ENCODE data around the gene DPY19L2.
A peak's percentile ranks its signal among the peaks of the same experiment; 100 is the strongest.
"Not testable (repeated sequence)": the region's sequence is repeated elsewhere in the genome, so short reads cannot be mapped to it uniquely, and the experiment has no call there.

Gene DPY19L2

GRCh38 chr12:63668800-63669365 lies 590 bp upstream of the DPY19L2 start:
- DNase-seq (ENCODE audit: insufficient read length, low spot score); FAIRE-seq: not testable (repeated sequence)

- FAIRE-seq; DNase-seq (ENCODE audit: insufficient read length, low spot score): not testable (repeated sequence)
These were observed 5.3 kb downstream of the DPY19L2 start for GRCh38 chr12:63663005-63663404.

DNA sequence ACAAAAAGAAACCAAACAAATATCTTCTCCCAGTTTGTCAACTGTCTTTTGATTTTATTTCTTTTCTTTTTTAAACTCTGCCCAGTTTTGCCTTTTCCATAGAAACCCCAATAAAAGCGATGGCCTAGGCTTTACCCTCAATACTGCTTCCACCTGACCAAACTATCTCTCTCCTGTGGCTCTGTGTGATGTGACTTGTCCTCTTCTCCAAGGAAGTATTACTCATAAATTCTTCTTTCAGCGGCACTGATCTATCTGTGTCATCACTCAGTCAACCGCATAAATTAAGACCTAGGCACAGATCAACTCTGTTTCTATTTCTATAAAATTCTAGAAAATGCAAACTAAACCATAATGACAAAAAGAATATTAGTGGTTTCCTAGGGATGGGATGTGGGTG lies 9.8 kb downstream of the DPY19L2 start:
- FAIRE-seq: not testable (repeated sequence)

GRCh38 chr12:63656407-63656806 lies 11.9 kb downstream of the DPY19L2 start:
- not testable (repeated sequence) for FAIRE-seq; DNase-seq (ENCODE audit: insufficient read length, low spot score)

More for the DNA sequence above, 9.8 kb downstream of the DPY19L2 start:
- DNase-seq (ENCODE audit: insufficient read length, low spot score): not testable (repeated sequence)

- DNase-seq (ENCODE audit: insufficient read length, low spot score); FAIRE-seq: not testable (repeated sequence)
These were observed 12.6 kb downstream of the DPY19L2 start for GRCh38 chr12:63655543-63656257.

DNA sequence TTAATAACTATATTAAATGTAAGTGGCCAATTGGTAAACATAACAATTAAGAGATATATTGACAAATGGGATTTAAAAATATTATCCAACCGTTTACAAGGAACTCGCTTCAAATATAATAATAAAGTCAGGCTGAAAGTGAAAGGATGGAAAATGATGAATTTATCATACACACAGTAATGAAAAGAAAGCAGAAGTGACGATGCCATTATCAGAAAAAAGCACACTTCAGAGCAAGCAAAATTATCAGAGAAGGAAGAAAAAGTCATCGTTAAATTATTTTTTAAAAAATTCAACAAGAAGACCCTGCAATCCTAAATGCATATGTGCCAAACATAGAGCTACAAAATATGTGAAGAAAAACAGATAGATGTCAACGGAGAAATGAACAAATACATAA lies 13.8 kb downstream of the DPY19L2 start:
- not testable (repeated sequence) for FAIRE-seq

GRCh38 chr12:63649517-63649916 lies 18.8 kb downstream of the DPY19L2 start:
- not testable (repeated sequence) for FAIRE-seq; DNase-seq (ENCODE audit: insufficient read length, low spot score)

More for the DNA sequence above, 13.8 kb downstream of the DPY19L2 start:
- DNase-seq (ENCODE audit: insufficient read length, low spot score): not testable (repeated sequence)

GRCh38 chr12:63643381-63644140 lies 24.7 kb downstream of the DPY19L2 start:
- not testable (repeated sequence) for FAIRE-seq
- DNase-seq (ENCODE audit: insufficient read length, low spot score): peak; percentile 5

DNA sequence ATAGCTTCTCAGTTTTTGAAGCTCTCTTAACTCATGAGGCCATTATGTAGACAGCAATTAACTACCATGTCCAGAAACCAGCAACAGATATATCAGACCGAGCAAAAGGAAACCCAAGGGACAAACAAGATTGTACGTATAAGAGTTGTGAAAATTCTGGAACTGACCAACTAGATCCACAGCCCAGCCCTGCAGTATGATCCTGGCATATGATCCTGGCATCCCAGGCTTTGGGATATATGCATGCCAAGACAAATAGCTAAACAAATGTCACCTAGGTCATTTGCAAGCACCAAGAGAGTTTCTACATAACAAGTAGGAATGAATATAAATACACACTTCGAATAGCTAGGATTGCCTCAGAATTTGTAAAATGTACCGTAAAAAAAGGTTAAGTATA lies 44.0 kb downstream of the DPY19L2 start:
- DNase-seq (ENCODE audit: insufficient read length, low spot score); FAIRE-seq: not testable (repeated sequence)

DNA sequence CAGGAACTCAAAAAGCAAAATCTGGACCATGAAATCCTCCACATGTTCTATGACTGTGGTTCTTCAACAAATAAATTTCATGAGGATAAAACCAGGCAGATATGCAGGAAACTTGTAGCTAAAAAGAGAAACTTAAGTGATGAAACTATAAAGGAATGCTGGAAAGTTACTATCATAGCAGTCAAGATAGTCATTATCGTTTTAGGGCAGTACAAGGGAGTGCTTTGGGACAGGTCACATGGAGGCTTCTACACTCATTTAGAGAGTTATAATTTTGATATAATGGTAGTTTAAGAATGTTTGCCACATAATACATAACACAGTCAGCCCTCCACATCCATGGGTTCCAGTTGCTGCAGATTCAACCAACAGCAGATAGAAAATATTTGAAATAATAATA lies 52.7 kb downstream of the DPY19L2 start:
- DNase-seq (ENCODE audit: insufficient read length, low spot score); FAIRE-seq: not testable (repeated sequence)

GRCh38 chr12:63611285-63611684 lies 57.0 kb downstream of the DPY19L2 start:
- DNase-seq (ENCODE audit: insufficient read length, low spot score); FAIRE-seq: not testable (repeated sequence)

GRCh38 chr12:63609281-63609680 lies 59.0 kb downstream of the DPY19L2 start:
- not testable (repeated sequence) for DNase-seq (ENCODE audit: insufficient read length, low spot score)

DNA sequence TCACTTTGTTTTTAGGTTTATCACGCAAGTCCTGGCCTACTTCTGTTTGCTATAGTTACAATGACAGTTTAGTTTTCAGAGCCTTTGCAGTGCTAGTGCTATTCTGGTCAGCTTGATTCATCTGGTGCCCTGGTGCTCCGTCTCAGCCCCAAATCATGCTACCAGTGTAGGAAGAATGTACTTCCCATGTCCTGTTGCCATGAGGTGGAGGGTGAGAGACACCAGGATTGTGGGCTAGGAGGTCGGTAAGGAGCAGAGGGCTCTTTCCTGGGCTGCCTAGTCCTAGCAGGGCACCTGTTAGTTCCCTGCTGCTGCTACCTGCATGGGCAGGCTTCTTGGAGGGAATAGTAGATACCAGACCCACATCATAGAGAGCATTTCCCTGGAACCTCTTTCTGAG lies 63.3 kb downstream of the DPY19L2 start:
- DNase-seq (ENCODE audit: insufficient read length, low spot score); FAIRE-seq: not testable (repeated sequence)

More at GRCh38 chr12:63609281-63609680, 59.0 kb downstream of the DPY19L2 start:
- FAIRE-seq: not testable (repeated sequence)

- FAIRE-seq; DNase-seq (ENCODE audit: insufficient read length, low spot score): not testable (repeated sequence)
These were observed 73.5 kb downstream of the DPY19L2 start for GRCh38 chr12:63594828-63595227.

GRCh38 chr12:63584426-63584825 lies 83.9 kb downstream of the DPY19L2 start:
- DNase-seq (ENCODE audit: insufficient read length, low spot score): peak; percentile 0
- not testable (repeated sequence) for FAIRE-seq

DNA sequence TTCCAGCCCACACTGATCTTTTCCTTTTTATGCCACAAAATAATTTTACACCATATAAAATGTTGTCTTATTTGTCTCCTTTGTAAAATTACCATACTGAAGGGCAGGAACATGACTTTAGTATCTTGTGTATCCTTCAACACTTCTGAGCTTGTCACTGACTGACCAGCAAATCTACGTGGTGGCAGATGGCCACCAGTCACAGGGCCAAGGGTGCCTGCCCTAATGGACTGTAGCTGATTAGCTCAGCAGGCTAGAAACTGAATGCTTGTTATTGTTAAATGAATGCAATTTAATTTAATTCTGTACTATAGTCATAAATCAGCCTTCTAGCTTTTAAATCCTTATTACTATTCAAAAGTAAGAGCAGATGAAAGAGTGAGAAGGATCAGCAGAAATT lies 85.0 kb downstream of the DPY19L2 start:
- not testable (repeated sequence) for FAIRE-seq; DNase-seq (ENCODE audit: insufficient read length, low spot score)

- not testable (repeated sequence) for DNase-seq (ENCODE audit: insufficient read length, low spot score)
These were observed 90.7 kb downstream of the DPY19L2 start for GRCh38 chr12:63577631-63578030.

GRCh38 chr12:63572038-63572437 lies 96.3 kb downstream of the DPY19L2 start:
- not testable (repeated sequence) for FAIRE-seq; DNase-seq (ENCODE audit: insufficient read length, low spot score)

More at GRCh38 chr12:63577631-63578030, 90.7 kb downstream of the DPY19L2 start:
- not testable (repeated sequence) for FAIRE-seq

- DNase-seq (ENCODE audit: insufficient read length, low spot score); FAIRE-seq: not testable (repeated sequence)
These were observed 109.8 kb downstream of the DPY19L2 start for GRCh38 chr12:63558445-63558844.

GRCh38 chr12:63551397-63551796 lies 116.9 kb downstream of the DPY19L2 start:
- FAIRE-seq; DNase-seq (ENCODE audit: insufficient read length, low spot score): not testable (repeated sequence)

DNA sequence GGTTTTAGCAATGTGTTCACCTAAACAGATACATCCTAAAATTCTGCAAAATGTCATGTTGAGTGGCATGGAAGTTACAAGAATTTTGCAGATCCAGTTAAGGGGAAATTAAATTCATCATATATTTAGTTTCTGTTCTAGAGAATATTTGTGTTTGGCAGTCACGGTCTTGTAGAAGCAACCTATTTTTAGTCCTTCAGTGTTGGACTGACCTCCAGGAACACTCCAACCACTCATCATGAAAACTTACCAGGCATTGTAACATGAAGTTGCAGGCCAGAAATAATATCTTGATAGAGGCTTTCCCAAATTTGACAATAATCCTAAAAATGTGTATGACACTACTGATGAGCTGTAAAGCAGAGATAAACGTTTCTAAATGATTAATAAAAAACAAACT lies 119.3 kb downstream of the DPY19L2 start:
- not testable (repeated sequence) for FAIRE-seq; DNase-seq (ENCODE audit: insufficient read length, low spot score)

Measured in HTR-8/SVneo (cell line).